OCI-LY7 (cell line): Measurements from ENCODE around the gene ASPRV1. TPM values are rescaled to one million over a fixed set of nuclear protein-coding genes. Genes with fewer than 3 reads are reported as not detected.
"Not testable (repeated sequence)": the region's sequence is repeated elsewhere in the genome, so short reads cannot be mapped to it uniquely, and the experiment has no call there.

Experiments
- BruUV-seq: library from RNA; stranded (reverse); fragments of 400-500 nt; replicated peaks from 2 replicates; lab custom pipeline; 2021; lab: Mats Ljungman, UMichigan
- CTCF ChIA-PET: fragments of 300-600 bp; sonication (Branson Sonifier 250); formaldehyde crosslinking; loops from one replicate; lab custom pipeline; 2022; ENCODE audit warnings: antibody characterized with exemption; ENCODE audit not compliant: unreplicated experiment; lab: Charles Lee
- POLR2A ChIA-PET: fragments of 300-600 bp; sonication (Branson Sonifier 250); formaldehyde crosslinking; loops from one replicate; lab custom pipeline; 2022; ENCODE audit warnings: antibody characterized with exemption; lab: Charles Lee
- DNase-seq: peaks from one replicate; pipeline ENCODE4 v3.0.0-alpha.2; 2015; ENCODE audit warnings: low spot score
- H2AFZ ChIP-seq: fragments of 200-600 bp; sonication (generic), shearing (Covaris generic); 2 replicates; pipeline ENCODE4 v1.6.1; 2014; ENCODE audit warnings: mild to moderate bottlenecking, antibody characterized with exemption, low read length, moderate library complexity
- H3K27ac ChIP-seq: fragments of 200-600 bp; sonication (generic); 2 replicates; pipeline ENCODE4 v1.5.1; 2014; ENCODE audit warnings: mixed run types, low read depth, mild to moderate bottlenecking, moderate library complexity, low read length, inconsistent platforms; ENCODE audit not compliant: poor library complexity, severe bottlenecking
- H3K36me3 ChIP-seq: fragments of 200-600 bp; sonication (generic); 2 replicates; pipeline ENCODE4 v1.6.1; 2014; ENCODE audit warnings: mild to moderate bottlenecking, antibody characterized with exemption, low read length, moderate library complexity, mixed read lengths; ENCODE audit not compliant: insufficient read depth
- H3K4me1 ChIP-seq: fragments of 200-600 bp; sonication (generic); 2 replicates; pipeline ENCODE4 v1.5.1; 2014; ENCODE audit warnings: mild to moderate bottlenecking, low read length; ENCODE audit not compliant: insufficient read depth, poor library complexity, severe bottlenecking
- H3K4me2 ChIP-seq: fragments of 200-600 bp; sonication (generic); 2 replicates; pipeline ENCODE4 v1.6.1; 2014; ENCODE audit warnings: mild to moderate bottlenecking, low read length
- H3K4me3 ChIP-seq: fragments of 200-600 bp; sonication (generic); 2 replicates; pipeline ENCODE4 v1.5.1; 2014; ENCODE audit warnings: mild to moderate bottlenecking, low read depth, low read length; ENCODE audit not compliant: poor library complexity, severe bottlenecking
- H3K79me2 ChIP-seq: fragments of 200-600 bp; sonication (generic); 2 replicates; pipeline ENCODE4 v1.6.1; 2016; ENCODE audit warnings: low read depth, mild to moderate bottlenecking, low read length, moderate library complexity, mixed read lengths; ENCODE audit not compliant: insufficient read depth
- H3K9me2 ChIP-seq: fragments of 200-600 bp; sonication (generic); 2 replicates; pipeline ENCODE4 v1.6.1; 2016; ENCODE audit warnings: mild to moderate bottlenecking, low read length, mixed read lengths; ENCODE audit not compliant: insufficient read depth
- H3K9me3 ChIP-seq: fragments of 200-600 bp; sonication (generic); 2 replicates; pipeline ENCODE4 v1.6.1; 2014; ENCODE audit warnings: mild to moderate bottlenecking, mixed run types, low read length, mixed read lengths
- H4K20me1 ChIP-seq: fragments of 200-600 bp; sonication (generic); 2 replicates; pipeline ENCODE4 v1.6.1; 2014; ENCODE audit warnings: mild to moderate bottlenecking, antibody characterized with exemption, low read length, moderate library complexity, mixed read lengths; ENCODE audit not compliant: insufficient read depth
- CTCF ChIP-seq: fragments of 200-600 bp; sonication (generic); conservative IDR thresholded peaks from 2 replicates; pipeline ENCODE4 v1.5.1; 2014; ENCODE audit warnings: mild to moderate bottlenecking, antibody characterized with exemption, low read length, moderate library complexity, mixed read lengths
- EZH2phosphoT487 ChIP-seq: fragments of 200-600 bp; sonication (generic); IDR thresholded peaks from 2 replicates; pipeline ENCODE4 v1.6.1; 2018; ENCODE audit warnings: low read depth, borderline replicate concordance, mild to moderate bottlenecking, mixed run types, antibody characterized with exemption, low read length, moderate library complexity, mixed read lengths
- intact Hi-C: fragments of 100-400 bp; cut with micrococcal nuclease; formaldehyde crosslinking; loops from one replicate; pipeline ENCODE4 v1.10.0; 2022; ENCODE audit not compliant: unreplicated experiment
- total RNA-seq, 2 experiments: library from RNA; depleted of rRNA in 1 of 2; stranded (reverse); fragments of >200 nt in 1 of 2; shearing (Covaris generic) in 1 of 2; gene quantifications; 2 replicates each; pipeline ENCODE4 v1.2.3, GENCODE V29; 2014 to 2022

The ASPRV1 gene
- total RNA-seq, 2 experiments from 2014 or later, result 1.3 to 1.4 TPM

GRCh38 chr2:69952336-69953115 is 8.9 kb downstream of the ASPRV1 start:
- Histone ChIP-seq H3K9me2 (no peaks in the 10 kb centered on the region), H3K4me2 (no peak overlapping the region), H3K36me3 (no peaks in the 10 kb centered on the region), H3K27ac (no peak overlapping the region), H2AFZ (no peak overlapping the region), H4K20me1 (no peaks in the 10 kb centered on the region), H3K79me2 (no peaks in the 10 kb centered on the region), H3K9me3 (no peaks in the 10 kb centered on the region), H3K4me1 (peaks cover 2% of the 10 kb centered on the region), H3K4me3 (no peak overlapping the region)
- CTCF ChIA-PET, result no interaction called here
- no peak for TF ChIP-seq CTCF
- TF ChIP-seq EZH2phosphoT487, result no peak
- POLR2A ChIA-PET, result interaction anchor here (0.7 to 1.0 kb wide), 2 partner anchors 15 to 19 kb away, joined by 3 read pairs; no protein-coding TSS in a partner anchor
- intact Hi-C loops, result no loop called here
- no peak for DNase-seq
- BruUV-seq, result no TSS peak

GRCh38 chr2:69950671-69951070 is 10.8 kb downstream of the ASPRV1 start:
- H3K27ac ChIP-seq, BruUV-seq, intact Hi-C loops, H2AFZ ChIP-seq, CTCF ChIA-PET, H3K36me3 ChIP-seq, H3K9me3 ChIP-seq, DNase-seq, H3K4me2 ChIP-seq, H3K4me3 ChIP-seq, H3K79me2 ChIP-seq, H4K20me1 ChIP-seq, H3K9me2 ChIP-seq: not testable (repeated sequence)
- H3K4me1 ChIP-seq, result peaks cover 17% of the 10 kb centered on the region
- POLR2A ChIA-PET, result interaction anchor here (0.6 kb wide), 1 partner anchor 24 kb away, joined by 3 read pairs; no protein-coding TSS in a partner anchor

- no peak for DNase-seq
- Histone ChIP-seq H3K9me2 (no peaks in the 10 kb centered on the region), H3K79me2 (no peaks in the 10 kb centered on the region), H3K4me2 (no peak overlapping the region), H3K4me3 (no peak overlapping the region), H3K9me3 (no peaks in the 10 kb centered on the region), H4K20me1 (no peaks in the 10 kb centered on the region), H3K27ac (no peak overlapping the region), H2AFZ (no peak overlapping the region), H3K4me1 (peaks cover 17% of the 10 kb centered on the region), H3K36me3 (no peaks in the 10 kb centered on the region)
- ChIA-PET POLR2A (no interaction called here), CTCF (no interaction called here)
- no TSS peak for BruUV-seq
- no peak for TF ChIP-seq EZH2phosphoT487
- TF ChIP-seq CTCF, result no peak
- intact Hi-C loops, result no loop called here
Measured at GRCh38 chr2:69950241-69950640, 11.2 kb downstream of the ASPRV1 start.
